Left lung (tissue), 10 donors: Measurements from ENCODE around the gene DOP1B. TPM values are rescaled to one million over a fixed set of nuclear protein-coding genes. Genes with fewer than 3 reads are reported as not detected.
A peak's percentile ranks its signal among the peaks of the same experiment; 100 is the strongest.

Source experiments
- ATAC-seq: fragments of 200-7000 bp; cut with Tn5 transposase; one replicate; pipeline ENCODE4 v1.9.1; 2020; ENCODE audit warnings: moderate library complexity
- DNase-seq, 4 donors: peaks; one replicate each; pipeline ENCODE4 v3.0.0-alpha.2; 2013 to 2020
- H3K27ac ChIP-seq, 2 donors: fragments of 200-600 bp; sonication (generic) in 1 of 2; one replicate each; pipeline versions ENCODE4 v1.5.0 to v1.8.0; 2020 to 2021
- H3K27me3 ChIP-seq, 2 donors: fragments of 200-600 bp; sonication (generic) in 1 of 2; one replicate each; pipeline versions ENCODE4 v1.5.0 to v1.8.0; 2020 to 2021
- H3K36me3 ChIP-seq, 2 donors: fragments of 200-600 bp; sonication (generic) in 1 of 2; one replicate each; pipeline versions ENCODE4 v1.5.0 to v1.8.0; 2020 to 2021
- H3K4me1 ChIP-seq, 2 donors: fragments of 200-600 bp; one replicate each; pipeline ENCODE4 v1.8.0; 2021
- H3K4me3 ChIP-seq, 2 donors: fragments of 200-600 bp; sonication (generic) in 1 of 2; one replicate each; pipeline versions ENCODE4 v1.5.0 to v1.8.0; 2020 to 2021; ENCODE audit warnings: mild to moderate bottlenecking in 1 of 2
- H3K9me3 ChIP-seq, 2 donors: fragments of 200-600 bp; sonication (generic) in 1 of 2; one replicate each; pipeline versions ENCODE4 v1.5.0 to v1.8.0; 2020 to 2021
- intact Hi-C, 2 donors: fragments of 100-400 bp; cut with DNase I; formaldehyde crosslinking; loops; one replicate each; pipeline versions ENCODE4 v1.11.2 to v1.14.2; 2022
- polyA plus RNA-seq, 6 donors: library from polyadenylated mRNA; unstranded; fragments of 120-200 nt; gene quantifications; one replicate each; pipeline ENCODE4 v1.2.1, GENCODE V29; 2013; ENCODE audit not compliant: insufficient read length in 6 of 6
- total RNA-seq, 2 donors: library from RNA; stranded (reverse); fragmentation: NEBNext Ultra II Directional; extraction: Animal tissue kit (Norgen Biotek cat#: 25700); gene quantifications; one replicate each; pipeline ENCODE4 v1.2.1, GENCODE V29; 2021
- TF ChIP-seq, protein P1 (sequence below), 2 donors: fragments of 200-600 bp; sonication (generic) in 1 of 2; IDR thresholded peaks; one replicate each; pipeline versions ENCODE4 v1.5.0 to v1.8.0; 2021; ENCODE audit warnings: antibody characterized with exemption in 2 of 2
- donor health status: DM: no; HTN: yes; CAD: no.
- donor health status: DM: no; HTN: no; CAD: no.

DOP1B gene
- total and polyA plus RNA-seq, 8 donors: 6.0 to 29.6 (median 7.7) TPM

- peaks cover 0 to 7% of the 10 kb centered on the region in 2 donors for H3K4me1 ChIP-seq
- no peak overlapping the region for H3K27ac ChIP-seq
- H3K9me3 ChIP-seq: no peaks in the 10 kb centered on the region
- intact Hi-C loops: no loop called here
- no peak overlapping the region for H3K4me3 ChIP-seq
- DNase-seq (no peak), ATAC-seq (peak; percentile 13)
- TF ChIP-seq, protein P1, sequence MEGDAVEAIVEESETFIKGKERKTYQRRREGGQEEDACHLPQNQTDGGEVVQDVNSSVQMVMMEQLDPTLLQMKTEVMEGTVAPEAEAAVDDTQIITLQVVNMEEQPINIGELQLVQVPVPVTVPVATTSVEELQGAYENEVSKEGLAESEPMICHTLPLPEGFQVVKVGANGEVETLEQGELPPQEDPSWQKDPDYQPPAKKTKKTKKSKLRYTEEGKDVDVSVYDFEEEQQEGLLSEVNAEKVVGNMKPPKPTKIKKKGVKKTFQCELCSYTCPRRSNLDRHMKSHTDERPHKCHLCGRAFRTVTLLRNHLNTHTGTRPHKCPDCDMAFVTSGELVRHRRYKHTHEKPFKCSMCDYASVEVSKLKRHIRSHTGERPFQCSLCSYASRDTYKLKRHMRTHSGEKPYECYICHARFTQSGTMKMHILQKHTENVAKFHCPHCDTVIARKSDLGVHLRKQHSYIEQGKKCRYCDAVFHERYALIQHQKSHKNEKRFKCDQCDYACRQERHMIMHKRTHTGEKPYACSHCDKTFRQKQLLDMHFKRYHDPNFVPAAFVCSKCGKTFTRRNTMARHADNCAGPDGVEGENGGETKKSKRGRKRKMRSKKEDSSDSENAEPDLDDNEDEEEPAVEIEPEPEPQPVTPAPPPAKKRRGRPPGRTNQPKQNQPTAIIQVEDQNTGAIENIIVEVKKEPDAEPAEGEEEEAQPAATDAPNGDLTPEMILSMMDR (IDR thresholded peaks at IDR 0.05): no peak
- H3K36me3 ChIP-seq: peaks cover 0 to 15% of the 10 kb centered on the region in 2 donors
- no peaks in the 10 kb centered on the region for H3K27me3 ChIP-seq
These were observed 46.3 kb downstream of the DOP1B start for GRCh38 chr21:36202726-36203602.

DNA sequence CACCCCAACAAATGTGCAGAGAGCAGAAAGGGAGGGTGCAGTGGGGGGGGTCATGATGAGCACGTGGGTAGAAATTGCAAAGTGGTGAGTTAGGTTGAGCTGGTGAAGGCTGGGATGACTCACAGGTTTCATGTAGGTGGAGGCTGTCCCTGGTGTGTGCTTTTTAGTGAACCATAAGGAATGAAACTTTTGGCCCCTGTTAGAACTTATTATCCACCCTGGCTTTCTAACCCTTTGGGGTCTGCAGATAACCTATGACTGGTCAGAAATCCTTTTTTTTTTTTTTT lies 46.9 kb downstream of the DOP1B start:
- Histone ChIP-seq H3K4me1 (peaks cover 0 to 7% of the 10 kb centered on the region in 2 donors), H3K27me3 (no peaks in the 10 kb centered on the region), H3K27ac (no peak overlapping the region), H3K9me3 (no peaks in the 10 kb centered on the region), H3K36me3 (peaks cover 0 to 18% of the 10 kb centered on the region in 2 donors), H3K4me3 (no peak overlapping the region)
- ATAC-seq (peak; percentile 88), DNase-seq (no peak)
- TF ChIP-seq, protein P1 (IDR thresholded peaks at IDR 0.05): no peak
- intact Hi-C loops: no loop called here

GRCh38 chr21:36204980-36205379 lies 48.4 kb downstream of the DOP1B start:
- intact Hi-C loops: no loop called here
- TF ChIP-seq, protein P1 (IDR thresholded peaks at IDR 0.05): no peak

DNA sequence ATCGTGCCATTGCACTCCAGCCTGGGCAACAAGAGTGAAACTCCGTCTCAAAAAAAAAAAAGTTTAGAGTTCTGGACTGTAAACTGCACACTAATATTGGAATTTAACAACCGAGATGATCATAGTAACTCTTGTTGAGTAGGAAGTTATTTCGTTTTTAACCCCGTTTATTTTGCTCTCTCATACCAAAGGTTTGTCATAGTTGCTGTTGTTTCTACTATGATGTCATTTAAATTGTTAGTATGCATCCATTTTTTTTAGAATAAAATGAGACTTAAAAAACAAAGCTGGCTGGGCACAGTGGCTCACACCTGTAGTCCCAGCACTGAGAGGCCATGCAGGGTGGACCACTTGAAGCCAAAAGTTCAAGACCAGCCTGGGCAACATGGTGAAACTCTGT lies 49.3 kb downstream of the DOP1B start:
- DNase-seq (no peak), ATAC-seq (no peak)
- H3K9me3 ChIP-seq: no peaks in the 10 kb centered on the region
- TF ChIP-seq, protein P1 (IDR thresholded peaks at IDR 0.05): no peak
- H3K4me3 ChIP-seq: no peak overlapping the region
- no peaks in the 10 kb centered on the region for H3K27me3 ChIP-seq
- H3K27ac ChIP-seq: no peak overlapping the region
- peaks cover 0 to 26% of the 10 kb centered on the region in 2 donors for H3K36me3 ChIP-seq
- peaks cover 0 to 14% of the 10 kb centered on the region in 2 donors for H3K4me1 ChIP-seq
- intact Hi-C loops: no loop called here

More at GRCh38 chr21:36204980-36205379, 48.4 kb downstream of the DOP1B start:
- Histone ChIP-seq H3K27me3 (no peaks in the 10 kb centered on the region), H3K27ac (no peak overlapping the region), H3K36me3 (peaks cover 0 to 20% of the 10 kb centered on the region in 2 donors), H3K4me1 (peaks cover 0 to 11% of the 10 kb centered on the region in 2 donors), H3K9me3 (no peaks in the 10 kb centered on the region), H3K4me3 (no peak overlapping the region)
- DNase-seq (no peak), ATAC-seq (no peak)

Other genes with a start within 250 kb of the DOP1B start
- 10 to 100 TPM; 16.6 to 21.3 TPM for gene SETD4, start 96.3 kb upstream of the DOP1B start, total RNA-seq
- gene SETD4, start 96.3 kb upstream of the DOP1B start, polyA plus RNA-seq: 10 to 100 TPM; 30.3 to 44.7 (median 37.6) TPM
- 10 to 100 TPM; 64.1 to 83.4 TPM for gene CBR1, start 86.8 kb upstream of the DOP1B start, total RNA-seq
- gene CBR1, start 86.8 kb upstream of the DOP1B start, polyA plus RNA-seq: 10 to 100 TPM; 20.7 to 34.7 (median 28.1) TPM
- 1 to 10 TPM; 2.5 to 4.7 TPM for gene CBR3, start 21.7 kb upstream of the DOP1B start, total RNA-seq
- 1 to 10 TPM; 1.3 to 4.6 (median 1.8) TPM for gene CBR3, start 21.7 kb upstream of the DOP1B start, polyA plus RNA-seq
- 10 to 100 TPM; 25.6 to 37.7 TPM for gene MORC3, start 163.4 kb downstream of the DOP1B start, total RNA-seq
- 10 to 100 TPM; 47.6 to 61.4 (median 48.5) TPM for gene MORC3, start 163.4 kb downstream of the DOP1B start, polyA plus RNA-seq
- gene CHAF1B, start 228.6 kb downstream of the DOP1B start, total RNA-seq: 1 to 10 TPM; 4.1 to 6.6 TPM
- 10 to 100 TPM in 4 of 6 donors, 1 to 10 TPM in 2; 7.4 to 11.6 (median 10.1) TPM for gene CHAF1B, start 228.6 kb downstream of the DOP1B start, polyA plus RNA-seq